Fibroblast of upper back skin (primary cell): ENCODE data around the gene ACOX2.
"Not testable (repeated sequence)": the region's sequence is repeated elsewhere in the genome, so short reads cannot be mapped to it uniquely, and the experiment has no call there.

ENCODE experiments used
- DNase-seq: peaks from one replicate; pipeline ENCODE4 v3.0.0-alpha.2; 2013

The ACOX2 gene

GRCh38 chr3:58534592-58535494, 2.1 kb downstream of the ACOX2 start:
- DNase-seq = no peak

- DNase-seq = peak; percentile 66
Measured at GRCh38 chr3:58532794-58533220, 4.2 kb downstream of the ACOX2 start.

- DNase-seq = no peak
Measured at GRCh38 chr3:58531956-58532355, 5.0 kb downstream of the ACOX2 start.

- no peak for DNase-seq
Measured at GRCh38 chr3:58531555-58531954, 5.4 kb downstream of the ACOX2 start.

- no peak for DNase-seq
Measured at GRCh38 chr3:58530354-58530865, 6.6 kb downstream of the ACOX2 start.

- DNase-seq = no peak
Measured at GRCh38 chr3:58529516-58530353, 7.3 kb downstream of the ACOX2 start.

GRCh38 chr3:58528629-58529028, 8.4 kb downstream of the ACOX2 start:
- peak; percentile 43 for DNase-seq

GRCh38 chr3:58527440-58527839, 9.6 kb downstream of the ACOX2 start:
- DNase-seq = not testable (repeated sequence)

- DNase-seq = peak; percentile 88
Measured at GRCh38 chr3:58526515-58526957, 10.5 kb downstream of the ACOX2 start.

- no peak for DNase-seq
Measured at GRCh38 chr3:58524326-58524888, 12.6 kb downstream of the ACOX2 start.

GRCh38 chr3:58522759-58523425, 14.1 kb downstream of the ACOX2 start:
- DNase-seq = no peak

GRCh38 chr3:58521917-58522631, 14.9 kb downstream of the ACOX2 start:
- no peak for DNase-seq

GRCh38 chr3:58521336-58521670, 15.7 kb downstream of the ACOX2 start:
- no peak for DNase-seq

- peak; percentile 58 for DNase-seq
Measured at GRCh38 chr3:58520403-58521335, 16.3 kb downstream of the ACOX2 start.

GRCh38 chr3:58519668-58520402, 17.2 kb downstream of the ACOX2 start:
- no peak for DNase-seq

GRCh38 chr3:58518291-58518789, 18.6 kb downstream of the ACOX2 start:
- no peak for DNase-seq

GRCh38 chr3:58514405-58514804, 22.6 kb downstream of the ACOX2 start:
- DNase-seq = no peak

GRCh38 chr3:58508437-58508836, 28.6 kb downstream of the ACOX2 start:
- no peak for DNase-seq

GRCh38 chr3:58507356-58508078, 29.5 kb downstream of the ACOX2 start:
- no peak for DNase-seq
